Natural killer cell (primary cell): Measurements from ENCODE around the gene FHOD1. TPM values are rescaled to one million over a fixed set of nuclear protein-coding genes. Genes with fewer than 3 reads are reported as not detected.

Experiments used
- ATAC-seq, 3 donors: fragments of 150-1000 bp in 2 of 3; fragments of 200-7000 bp in 1 of 3; cut with Tn5 transposase; 1 replicate in 1 of 3; 2 replicates in 2 of 3; pipeline ENCODE4 v1.10.0; 2021; ENCODE audit warnings: mild to moderate bottlenecking in 2 of 3, moderate library complexity in 2 of 3
- DNase-seq, 2 donors: peaks; one replicate each; pipeline versions ENCODE4 v3.0.0 to v3.0.0-alpha.2; 2013 to 2021; ENCODE audit warnings: mixed read lengths in 1 of 2
- H3K27ac ChIP-seq: one replicate; pipeline ENCODE4 v1.5.1; 2013; ENCODE audit warnings: mild to moderate bottlenecking, low read length
- H3K27me3 ChIP-seq: one replicate; pipeline ENCODE4 v1.6.1; 2013; ENCODE audit warnings: low read length; ENCODE audit not compliant: control insufficient read depth, insufficient read depth
- H3K36me3 ChIP-seq: one replicate; pipeline ENCODE4 v1.6.1; 2013; ENCODE audit warnings: low read length; ENCODE audit not compliant: control insufficient read depth, insufficient read depth
- H3K4me1 ChIP-seq: one replicate; pipeline ENCODE4 v1.6.1; 2013; ENCODE audit warnings: low read length; ENCODE audit not compliant: control insufficient read depth, insufficient read depth
- H3K4me3 ChIP-seq: one replicate; pipeline ENCODE4 v1.5.1; 2013; ENCODE audit warnings: low read length
- H3K9me3 ChIP-seq: one replicate; pipeline ENCODE4 v1.6.1; 2013; ENCODE audit warnings: low read length; ENCODE audit not compliant: control insufficient read depth, insufficient read depth
- H3K27ac Mint-ChIP-seq, 2 donors: one replicate each; pipeline ENCODE4 v1.8.0; 2022; ENCODE audit warnings: mild to moderate bottlenecking in 2 of 2, mixed read lengths in 2 of 2, moderate library complexity in 1 of 2
- H3K27me3 Mint-ChIP-seq, 2 donors: one replicate each; pipeline ENCODE4 v1.8.0; 2022; ENCODE audit warnings: low read depth in 2 of 2, mixed read lengths in 2 of 2
- H3K36me3 Mint-ChIP-seq: one replicate; pipeline ENCODE4 v1.8.0; 2022; ENCODE audit warnings: mixed read lengths
- H3K4me1 Mint-ChIP-seq, 2 donors: one replicate each; pipeline ENCODE4 v1.8.0; 2022; ENCODE audit warnings: mixed read lengths in 2 of 2
- H3K4me3 Mint-ChIP-seq: one replicate; pipeline ENCODE4 v1.8.0; 2022; ENCODE audit warnings: mild to moderate bottlenecking, moderate library complexity, mixed read lengths
- H3K9me3 Mint-ChIP-seq, 2 donors: one replicate each; pipeline ENCODE4 v1.8.0; 2022; ENCODE audit warnings: mixed read lengths in 2 of 2
- CTCF ChIP-seq: fragments of 200-600 bp; IDR thresholded peaks from one replicate; pipeline ENCODE4 v1.8.0; 2022; ENCODE audit warnings: antibody characterized with exemption
- WGBS: methylation state at CpG from one replicate; pipeline ENCODE4 v1.1.7; 2013; ENCODE audit warnings: missing lambda C conversion rate; ENCODE audit not compliant: insufficient coverage; 5-methylcytosine and 5-hydroxymethylcytosine counted together
- intact Hi-C: fragments of 100-400 bp; cut with micrococcal nuclease; formaldehyde crosslinking; loops from one replicate; pipeline ENCODE4 v1.14.2; 2022
- total RNA-seq, 4 donors: library from RNA; stranded (reverse); fragments of 120-200 nt in 1 of 4; gene quantifications; one replicate each; pipeline versions ENCODE4 v1.2.3 to v1.2.4, GENCODE V29; 2013 to 2022

FHOD1 gene
- total RNA-seq, 3 donors from 2014 or later (not counting 1 experiment from before 2014, with no cell fraction given) = 79.3 to 96.8 (median 89.2) TPM

- Histone ChIP-seq H3K4me3 (peak within 1 kb of the TSS; percentile 100), H3K9me3 (no peaks in the 10 kb centered on the region), H3K36me3 (peaks cover 31% of the 10 kb centered on the region), H3K27me3 (no peaks in the 10 kb centered on the region), H3K4me1 (peaks cover 26% of the 10 kb centered on the region), H3K27ac (peak within 1 kb of the TSS; percentile 80)
- peak; percentile 97 to 99 (median 97) for ATAC-seq
- Mint-ChIP-seq H3K36me3 (no peaks in the 10 kb centered on the region), H3K27me3 (no peaks in the 10 kb centered on the region), H3K4me3 (peak within 1 kb of the TSS; percentile 100), H3K9me3 (no peaks in the 10 kb centered on the region), H3K4me1 (peaks cover 28 to 29% of the 10 kb centered on the region in 2 donors), H3K27ac (peak within 1 kb of the TSS; percentile 96 to 99)
- intact Hi-C loops = loop anchor here (1.0 to 2.0 kb wide), 3 partner anchors 20 to 42 kb away; partner anchors contain the start of genes E2F4 and FHOD1
- peak; percentile 17 for TF ChIP-seq CTCF
- DNase-seq = peak; percentile 99
- under 1% methylated on average over 46 of the region's 46 CpGs for WGBS
Measured at GRCh38 chr16:67226804-67227566, 20.3 kb downstream of the FHOD1 start, which contains the start of gene TMEM208. TSS of gene TMEM208 (plus strand) at chr16:67227130. CDS start at chr16:67227219, 89 bp downstream.

- no peaks in the 10 kb centered on the region for H3K9me3 Mint-ChIP-seq
- peaks cover 26% of the 10 kb centered on the region for H3K4me1 ChIP-seq
- peaks cover 26% of the 10 kb centered on the region for H3K36me3 ChIP-seq
- no peak for TF ChIP-seq CTCF
- no peaks in the 10 kb centered on the region for H3K27me3 ChIP-seq
- no peaks in the 10 kb centered on the region for H3K27me3 Mint-ChIP-seq
- peak overlapping the region; percentile 80 for H3K27ac ChIP-seq
- H3K4me3 ChIP-seq = peak overlapping the region; percentile 100
- ATAC-seq (no peak), DNase-seq (no peak)
- peaks cover 28 to 29% of the 10 kb centered on the region in 2 donors for H3K4me1 Mint-ChIP-seq
- H3K27ac Mint-ChIP-seq = peak overlapping the region; percentile 96 to 99
- intact Hi-C loops = loop anchor here (2.0 kb wide), 2 partner anchors 34 to 42 kb away; partner anchors contain the start of gene E2F4
- 13% methylated on average over 12 of the region's 12 CpGs for WGBS
- H3K36me3 Mint-ChIP-seq = no peaks in the 10 kb centered on the region
- H3K9me3 ChIP-seq = no peaks in the 10 kb centered on the region
- H3K4me3 Mint-ChIP-seq = peak overlapping the region; percentile 100
Measured at GRCh38 chr16:67226295-67226803, 20.9 kb downstream of the FHOD1 start.

- Histone ChIP-seq H3K9me3 (no peaks in the 10 kb centered on the region), H3K36me3 (peaks cover 4% of the 10 kb centered on the region), H3K4me3 (no peak overlapping the region), H3K27me3 (no peaks in the 10 kb centered on the region), H3K27ac (no peak overlapping the region), H3K4me1 (peaks cover 26% of the 10 kb centered on the region)
- no peaks in the 10 kb centered on the region for H3K27me3 Mint-ChIP-seq
- no peak overlapping the region for H3K27ac Mint-ChIP-seq
- H3K4me3 Mint-ChIP-seq = no peak overlapping the region
- ATAC-seq (no peak), DNase-seq (no peak)
- H3K9me3 Mint-ChIP-seq = no peaks in the 10 kb centered on the region
- H3K4me1 Mint-ChIP-seq = peaks cover 28 to 34% of the 10 kb centered on the region in 2 donors
- no peaks in the 10 kb centered on the region for H3K36me3 Mint-ChIP-seq
- no peak for TF ChIP-seq CTCF
- 54% methylated on average over 3 of the region's 3 CpGs for WGBS
- intact Hi-C loops = no loop called here
Measured at GRCh38 chr16:67223992-67224391, 23.3 kb downstream of the FHOD1 start.
